Esophagus squamous epithelium (tissue), 4 donors: ENCODE results near the gene SUSD2.

ENCODE experiments used
- POLR2A ChIP-seq, 4 donors: fragments of 450-650 bp; IDR thresholded peaks; one replicate each; pipeline ENCODE4 v1.6.1; 2017; ENCODE audit warnings: antibody characterized with exemption in 4 of 4, mild to moderate bottlenecking in 4 of 4, moderate library complexity in 3 of 4
- TF ChIP-seq, protein P1 (sequence below), 6 experiments: fragments of 450-650 bp in 4 of 6; fragments of 200-600 bp in 2 of 6; sonication (generic) in 2 of 6; IDR thresholded peaks; one replicate each; pipeline ENCODE4 v1.5.1; 2016 to 2019; ENCODE audit warnings: antibody characterized with exemption in 6 of 6, mild to moderate bottlenecking in 4 of 6, moderate library complexity in 4 of 6

DNA sequence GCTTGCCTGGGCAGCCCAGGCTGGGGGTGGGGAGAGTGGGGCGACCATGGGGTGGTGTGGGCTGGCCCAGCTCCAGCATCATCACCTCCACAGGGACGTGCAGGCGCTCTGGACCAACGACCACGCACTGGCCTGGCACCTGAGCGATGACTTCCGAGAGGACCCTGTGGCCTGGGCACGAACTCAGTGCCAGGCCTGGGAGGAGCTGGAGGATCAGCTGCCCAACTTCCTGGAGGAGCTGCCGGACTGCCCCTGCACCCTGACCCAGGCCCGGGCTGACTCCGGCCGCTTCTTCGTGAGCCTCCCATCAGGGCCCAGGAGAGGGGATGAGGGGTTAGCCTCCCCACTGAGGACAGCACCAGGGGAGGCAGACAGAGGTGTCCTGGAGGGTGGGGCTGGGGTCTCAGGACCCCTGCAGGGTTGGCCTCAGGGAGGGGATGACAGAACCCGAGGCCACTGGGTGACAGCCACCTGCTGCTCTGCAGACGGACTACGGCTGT lies 3.8 kb downstream of the SUSD2 start:
- TF ChIP-seq, protein P1, sequence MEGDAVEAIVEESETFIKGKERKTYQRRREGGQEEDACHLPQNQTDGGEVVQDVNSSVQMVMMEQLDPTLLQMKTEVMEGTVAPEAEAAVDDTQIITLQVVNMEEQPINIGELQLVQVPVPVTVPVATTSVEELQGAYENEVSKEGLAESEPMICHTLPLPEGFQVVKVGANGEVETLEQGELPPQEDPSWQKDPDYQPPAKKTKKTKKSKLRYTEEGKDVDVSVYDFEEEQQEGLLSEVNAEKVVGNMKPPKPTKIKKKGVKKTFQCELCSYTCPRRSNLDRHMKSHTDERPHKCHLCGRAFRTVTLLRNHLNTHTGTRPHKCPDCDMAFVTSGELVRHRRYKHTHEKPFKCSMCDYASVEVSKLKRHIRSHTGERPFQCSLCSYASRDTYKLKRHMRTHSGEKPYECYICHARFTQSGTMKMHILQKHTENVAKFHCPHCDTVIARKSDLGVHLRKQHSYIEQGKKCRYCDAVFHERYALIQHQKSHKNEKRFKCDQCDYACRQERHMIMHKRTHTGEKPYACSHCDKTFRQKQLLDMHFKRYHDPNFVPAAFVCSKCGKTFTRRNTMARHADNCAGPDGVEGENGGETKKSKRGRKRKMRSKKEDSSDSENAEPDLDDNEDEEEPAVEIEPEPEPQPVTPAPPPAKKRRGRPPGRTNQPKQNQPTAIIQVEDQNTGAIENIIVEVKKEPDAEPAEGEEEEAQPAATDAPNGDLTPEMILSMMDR (IDR thresholded peaks at IDR 0.05), result no peak
- TF ChIP-seq POLR2A (IDR thresholded peaks at IDR 0.05), result no peak
